GM19025 (cell line): ENCODE measurements around the gene CPTP.
A peak's percentile ranks its signal among the peaks of the same experiment; 100 is the strongest.

Source experiments
- ATAC-seq: cut with Tn5 transposase; IDR thresholded peaks from one replicate; pipeline ENCODE4 v1.9.1; 2021; ENCODE audit warnings: mild to moderate bottlenecking, low read depth, moderate library complexity; ENCODE audit not compliant: unreplicated experiment

Gene CPTP

DNA sequence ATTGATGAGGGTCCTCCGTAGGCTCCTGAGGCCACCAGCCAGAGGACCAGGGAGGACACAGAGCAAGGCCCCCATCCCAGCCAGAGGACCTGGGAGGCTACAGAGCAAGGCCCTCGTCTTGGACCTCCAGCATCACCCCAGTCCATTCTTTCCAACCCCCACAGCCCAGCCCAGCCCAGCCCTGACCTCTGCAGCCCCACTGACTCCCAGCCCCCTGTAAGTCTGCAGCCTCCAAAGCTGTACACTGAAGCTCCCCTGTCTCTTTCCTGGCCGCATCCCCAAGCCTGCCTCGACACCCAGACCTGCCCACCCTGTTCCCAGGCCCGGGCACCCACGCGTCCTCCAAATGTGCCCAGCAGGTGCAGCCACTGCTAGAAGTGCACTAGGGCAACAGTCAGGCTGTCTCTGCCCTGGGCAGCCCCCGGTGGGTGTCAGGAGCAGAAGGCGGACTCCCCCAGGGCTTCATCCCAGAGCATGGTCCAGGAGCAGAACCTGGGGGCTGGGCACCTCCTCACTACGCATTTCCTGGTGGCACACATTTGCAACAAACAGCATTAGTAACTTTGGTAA is 22.5 kb downstream of the CPTP start:
- no peak for ATAC-seq

DNA sequence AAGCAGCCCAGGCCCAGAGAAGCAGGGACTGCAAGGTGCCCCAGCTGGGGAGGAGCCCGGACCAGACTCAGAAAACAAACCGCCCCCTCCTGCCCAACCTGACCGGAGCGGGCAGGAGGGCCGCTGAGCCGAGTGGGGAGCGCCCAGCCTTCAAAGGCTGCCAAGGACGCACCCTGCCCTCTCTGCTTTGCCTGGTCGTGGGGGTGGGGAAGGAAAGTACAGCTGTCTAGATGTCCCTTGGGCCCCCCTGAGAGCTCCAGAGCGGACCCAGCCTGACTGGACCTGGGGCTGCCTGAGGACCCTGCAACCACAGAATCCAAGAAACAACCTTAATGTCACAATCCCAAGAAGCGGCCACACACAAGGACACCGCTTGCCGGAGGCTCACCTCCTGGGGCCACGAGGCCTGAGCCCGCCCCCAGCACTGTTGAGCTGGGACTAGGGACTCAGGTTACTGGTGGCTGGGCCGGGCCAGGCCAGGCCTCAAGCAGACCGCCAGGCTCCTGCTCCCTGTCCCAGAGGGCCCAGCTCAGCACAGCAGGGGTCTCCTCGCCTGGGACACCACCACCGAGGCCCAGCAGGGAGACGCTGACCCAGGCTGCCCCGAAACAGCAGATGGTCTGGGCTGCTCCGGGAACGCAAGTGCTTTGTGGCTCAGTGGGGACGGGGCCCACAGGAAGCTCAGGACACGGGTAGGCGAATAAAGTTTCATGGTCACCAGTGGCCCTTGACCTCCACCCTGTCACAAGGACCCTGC is 23.2 kb downstream of the CPTP start:
- ATAC-seq = no peak

DNA sequence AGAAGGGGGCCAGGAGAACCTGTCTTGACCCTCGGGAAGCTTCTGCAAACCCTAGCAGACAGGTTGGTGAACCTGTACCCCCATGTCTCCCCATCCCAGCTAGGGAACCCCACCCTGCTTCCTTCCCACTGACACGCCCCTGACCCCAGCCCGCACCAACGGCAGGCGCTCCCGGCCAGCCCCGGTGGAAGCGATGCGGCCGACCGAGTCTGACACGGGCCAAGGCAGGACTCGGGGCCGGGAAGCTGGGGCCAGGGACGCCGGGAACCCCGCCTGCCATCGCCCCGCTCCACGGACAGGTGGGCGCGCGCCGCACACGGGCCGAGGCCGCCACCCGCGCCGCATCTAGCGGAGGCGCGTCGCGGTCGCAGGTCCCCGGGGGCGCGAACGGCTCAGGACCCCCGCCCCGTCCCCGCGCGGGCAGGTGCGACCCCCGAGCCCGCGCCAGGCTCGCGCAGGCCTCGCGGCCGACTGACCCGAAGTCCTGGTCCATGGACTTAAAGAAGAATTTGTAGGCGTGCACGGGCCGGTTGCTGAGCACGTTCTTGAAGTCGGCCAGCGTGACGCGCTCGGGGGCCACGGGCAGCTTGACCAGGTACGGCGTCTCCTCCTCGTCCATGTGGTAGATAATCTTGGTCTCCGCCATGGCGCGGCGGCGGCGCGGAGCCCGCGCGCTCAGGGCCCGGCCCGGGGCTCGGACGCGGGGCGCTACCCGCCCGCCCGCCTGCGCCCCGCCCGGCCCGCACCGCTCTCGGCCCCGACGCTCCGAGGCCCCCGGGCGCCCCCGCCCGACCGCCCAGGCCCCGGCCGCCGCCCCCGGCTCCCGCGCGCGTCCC is 24.0 kb downstream of the CPTP start:
- ATAC-seq = peak; percentile 21

DNA sequence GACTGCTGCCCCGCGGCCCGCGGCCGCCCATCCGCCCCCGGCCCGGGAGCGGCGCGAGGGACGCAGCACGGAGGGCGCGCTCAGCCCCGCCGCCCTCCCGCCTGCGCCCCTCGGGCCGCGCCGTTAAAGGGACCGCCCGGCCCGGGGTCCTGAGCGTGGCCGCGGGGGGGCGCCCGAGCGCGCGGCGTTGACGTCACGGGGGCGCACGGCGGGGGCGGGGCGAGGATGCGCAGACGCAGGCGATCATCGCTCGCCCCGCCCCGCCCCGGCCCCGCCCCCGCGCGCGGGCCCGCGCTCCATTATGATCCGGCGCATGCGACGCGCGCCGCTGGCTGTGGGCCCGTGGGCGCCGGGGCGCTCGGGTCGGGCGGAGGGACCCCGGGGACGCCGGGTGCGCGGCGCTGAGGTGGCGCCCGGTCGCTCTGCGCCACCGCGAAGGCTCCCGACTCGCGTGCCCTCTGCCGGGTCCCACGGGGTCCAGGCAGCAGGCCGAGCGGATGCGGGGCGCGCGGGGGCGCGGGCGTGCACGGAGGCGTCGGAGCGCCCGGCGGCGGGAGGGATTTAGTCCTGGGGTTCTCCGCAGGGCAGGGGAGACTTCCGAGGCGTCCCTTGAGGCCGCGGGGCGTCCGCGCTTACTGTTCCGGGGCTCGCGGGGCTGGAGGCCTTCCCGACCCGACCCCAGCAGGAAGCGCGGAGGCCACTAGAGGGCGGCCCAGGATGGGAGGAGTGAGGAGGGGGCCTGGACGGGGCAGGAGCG is 24.8 kb downstream of the CPTP start, which contains the start of gene DVL1:
DVL1 (minus strand) TSS at position 163 of the 757 bp plus-strand sequence. CDS start 353 bp downstream, outside the sequence.
- ATAC-seq = peak; percentile 65

DNA sequence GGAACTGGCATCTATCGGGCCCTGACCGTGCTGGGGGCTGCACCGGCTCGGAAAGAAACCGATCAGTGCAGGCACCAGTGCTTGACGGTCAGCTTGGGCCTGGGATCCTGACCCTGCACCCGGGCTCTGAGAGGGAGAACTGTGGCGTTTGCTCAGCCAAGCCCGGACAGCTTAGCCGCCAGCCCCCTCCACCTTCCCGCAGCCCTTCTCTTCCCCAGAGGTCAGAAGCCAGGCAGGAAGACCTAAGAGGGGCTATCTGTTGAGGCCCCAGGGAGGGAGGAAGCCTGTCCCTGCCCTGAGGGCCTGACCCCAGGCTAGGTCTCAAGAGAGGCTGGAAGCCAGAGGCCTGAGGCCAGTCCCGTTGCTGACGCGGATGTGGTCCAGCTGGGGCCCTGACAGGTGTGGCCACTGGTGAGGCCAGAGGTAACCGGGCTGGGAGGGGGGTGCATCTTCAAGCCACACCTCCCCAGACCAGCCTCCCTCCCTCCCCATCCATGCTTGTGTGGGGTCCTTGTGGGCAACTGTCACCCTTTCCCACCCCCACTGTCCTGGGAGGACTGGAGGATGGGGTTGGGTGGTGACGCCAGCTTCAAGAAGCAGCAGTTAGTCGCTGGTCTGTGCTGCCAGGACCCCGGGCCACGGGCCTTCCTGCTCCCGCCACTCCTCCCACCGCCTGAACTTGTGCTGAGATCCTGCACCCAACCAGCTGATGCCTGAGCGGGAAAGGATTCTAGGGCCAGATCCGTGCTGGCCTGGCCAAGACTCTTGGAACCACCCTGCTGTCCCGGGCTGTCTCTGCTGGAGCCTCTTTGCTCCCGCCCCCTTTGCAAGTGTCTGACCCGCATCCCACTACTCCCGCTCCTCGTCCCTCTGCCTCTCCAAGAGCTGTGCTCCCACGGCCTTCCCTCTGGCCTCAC is 27.2 kb downstream of the CPTP start:
- no peak for ATAC-seq

DNA sequence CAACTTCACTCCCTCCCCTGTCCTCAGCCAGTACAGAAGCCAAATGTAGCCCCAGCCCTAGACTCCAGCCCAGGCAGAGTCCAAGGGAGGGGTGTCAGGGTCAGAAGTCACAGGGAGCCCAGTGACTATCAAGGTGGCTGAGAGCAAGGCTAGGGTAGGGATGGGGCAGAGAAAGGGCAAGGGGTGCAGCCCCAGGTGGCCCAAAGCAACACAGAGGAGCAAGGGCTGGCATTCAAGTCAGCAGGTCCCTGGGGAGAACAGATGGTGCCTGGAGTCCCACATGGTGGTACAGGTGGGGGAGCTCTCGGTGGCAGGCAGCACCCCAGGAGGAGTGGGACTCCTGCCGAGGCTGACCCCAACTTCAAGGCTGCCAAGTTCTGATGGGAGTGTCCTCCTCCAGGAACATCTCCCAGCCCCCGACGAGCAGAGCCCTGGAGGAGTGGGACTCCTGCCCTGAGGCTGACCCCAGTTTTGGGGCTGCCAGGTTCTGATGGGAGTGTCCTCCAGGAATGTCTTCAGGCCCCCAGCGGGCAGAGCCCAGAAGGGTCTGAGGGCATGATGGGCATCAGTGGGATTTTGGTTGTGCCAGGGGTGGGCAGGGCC is 28.3 kb downstream of the CPTP start:
- no peak for ATAC-seq

DNA sequence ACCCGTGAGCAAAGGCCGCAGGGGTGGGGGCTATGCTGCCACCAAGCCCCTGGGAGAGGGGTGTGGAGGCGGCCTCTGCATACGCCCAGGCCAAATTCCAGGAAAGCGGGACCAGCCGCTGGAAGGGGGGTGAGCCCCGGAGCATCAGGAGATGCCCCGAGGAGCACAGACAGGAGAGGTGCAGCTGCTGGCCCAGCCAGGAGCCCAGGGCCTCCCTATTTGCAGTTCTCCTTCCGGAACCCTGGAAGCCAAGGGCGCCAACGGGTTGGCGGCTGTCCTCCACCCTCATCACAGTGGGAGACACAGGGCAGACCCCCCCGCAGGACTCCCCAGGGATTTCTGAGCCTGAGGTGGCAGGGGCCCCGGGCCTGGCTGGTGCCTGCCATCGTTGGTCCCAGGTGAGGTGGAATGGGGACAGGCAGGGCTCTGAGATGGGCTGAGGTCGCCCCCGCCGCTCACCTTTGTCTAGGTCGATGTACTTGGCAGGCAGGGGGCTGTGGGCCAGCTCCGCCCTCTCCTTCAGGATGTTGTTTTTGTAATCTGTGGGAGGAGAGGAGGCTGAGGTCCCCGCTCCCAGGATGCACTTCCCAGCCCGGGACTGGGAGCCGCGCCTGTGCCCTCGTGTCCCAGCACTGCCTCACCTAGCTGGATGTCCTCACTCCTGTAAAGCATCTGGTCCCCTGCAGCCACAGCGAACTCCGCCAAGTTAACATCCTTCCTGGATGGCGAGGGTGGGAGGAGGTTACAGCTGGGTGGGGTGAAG is 29.0 kb downstream of the CPTP start:
- no peak for ATAC-seq

DNA sequence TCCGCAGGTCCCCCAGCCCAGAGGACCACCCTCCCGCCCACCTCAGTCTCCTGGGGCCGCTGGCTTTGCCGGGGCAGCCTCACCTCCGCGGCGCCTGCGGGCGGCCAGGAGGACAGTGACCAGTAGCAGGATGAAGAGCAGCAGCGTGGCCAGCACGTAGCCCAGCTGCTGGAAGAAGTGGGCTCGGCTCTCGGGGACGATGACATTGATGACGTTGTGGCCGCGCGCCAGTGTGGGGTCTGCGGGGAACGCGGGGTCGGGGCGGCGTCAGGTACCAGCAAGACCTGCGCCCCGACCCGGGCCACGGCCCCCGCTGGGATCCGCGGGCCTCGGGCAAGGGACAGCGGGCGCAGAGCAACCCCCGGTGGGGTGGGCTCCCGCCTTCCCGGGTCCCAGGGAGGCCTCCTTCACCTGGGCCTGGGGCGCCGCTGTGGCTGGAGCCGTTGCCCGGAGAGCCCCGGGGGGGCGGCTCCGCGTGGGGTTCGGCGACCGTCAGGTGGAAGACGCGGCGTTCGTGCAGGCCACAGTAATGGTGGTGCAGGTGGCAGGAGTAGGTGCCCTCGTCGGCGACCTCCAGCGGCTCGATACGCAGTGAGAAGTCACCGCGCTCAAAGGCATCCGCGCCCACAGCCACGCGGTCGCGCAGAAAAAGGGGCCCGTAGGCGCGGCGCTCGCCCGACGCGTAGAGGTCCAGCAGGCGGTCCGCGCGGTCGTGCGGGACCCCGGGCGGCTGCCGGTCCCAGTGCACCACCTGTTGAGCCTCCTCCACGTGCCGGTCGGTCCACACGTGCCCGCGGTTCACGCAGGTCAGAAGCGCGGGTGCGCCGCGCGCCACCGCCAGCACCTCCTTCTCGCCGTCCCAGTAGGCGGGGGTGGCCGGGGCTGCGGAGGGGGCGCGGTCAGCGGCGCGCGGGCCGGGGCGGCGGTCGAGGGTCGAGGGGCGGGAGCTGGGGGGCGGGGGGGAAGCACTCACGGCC is 30.0 kb downstream of the CPTP start:
- ATAC-seq = no peak

DNA sequence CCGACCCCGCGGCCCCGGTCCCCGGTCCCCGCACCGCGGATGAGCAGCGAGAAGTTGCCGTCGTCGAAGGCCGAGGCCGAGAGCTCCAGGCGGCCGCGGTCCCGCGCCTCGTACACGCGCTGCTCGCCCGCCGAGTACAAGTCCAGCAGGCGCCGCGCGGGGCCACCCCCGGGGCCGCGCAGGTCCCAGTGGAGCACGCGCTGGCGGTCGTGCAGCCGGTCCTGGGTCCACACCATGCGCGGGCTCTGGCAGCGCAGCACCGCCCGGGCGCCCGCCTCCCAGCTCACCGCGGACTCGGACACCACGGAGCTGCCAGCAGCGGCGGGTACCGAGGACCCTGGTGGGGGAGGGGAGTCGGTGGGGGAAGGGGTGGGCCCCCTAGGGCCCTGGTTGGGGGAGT is 30.8 kb downstream of the CPTP start:
- ATAC-seq = no peak

DNA sequence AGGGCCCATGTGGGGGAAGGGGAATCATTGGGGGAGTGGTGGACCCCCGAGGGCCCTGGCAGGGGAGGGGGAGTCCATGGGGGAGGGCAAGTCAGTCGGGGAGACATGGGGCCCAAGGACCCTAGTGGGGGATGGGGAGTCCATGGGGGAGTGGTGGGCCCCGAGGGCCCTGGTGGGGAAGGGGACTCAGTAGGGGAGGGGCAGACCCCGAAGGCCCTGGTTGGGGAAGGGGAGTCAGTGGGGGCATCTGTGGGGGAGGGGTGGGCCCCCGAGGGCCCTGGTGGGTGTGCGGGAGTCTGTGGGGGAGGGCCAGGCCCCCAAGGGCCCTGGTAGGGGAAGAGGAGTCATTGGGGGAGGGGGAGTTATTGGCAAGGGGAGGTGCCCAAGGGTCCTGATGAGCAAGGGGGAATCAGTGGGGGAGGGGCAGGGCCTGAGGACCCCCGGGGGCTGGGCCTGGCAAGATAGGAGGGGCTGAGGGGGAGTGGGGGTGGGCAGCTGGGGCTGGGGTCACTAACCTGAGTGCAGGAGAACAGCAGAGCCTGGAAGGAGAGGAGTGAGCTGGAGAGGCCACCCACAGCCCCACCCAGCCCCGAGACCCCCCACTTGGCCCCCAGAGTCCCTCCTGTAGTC is 31.7 kb downstream of the CPTP start:
- ATAC-seq = no peak

DNA sequence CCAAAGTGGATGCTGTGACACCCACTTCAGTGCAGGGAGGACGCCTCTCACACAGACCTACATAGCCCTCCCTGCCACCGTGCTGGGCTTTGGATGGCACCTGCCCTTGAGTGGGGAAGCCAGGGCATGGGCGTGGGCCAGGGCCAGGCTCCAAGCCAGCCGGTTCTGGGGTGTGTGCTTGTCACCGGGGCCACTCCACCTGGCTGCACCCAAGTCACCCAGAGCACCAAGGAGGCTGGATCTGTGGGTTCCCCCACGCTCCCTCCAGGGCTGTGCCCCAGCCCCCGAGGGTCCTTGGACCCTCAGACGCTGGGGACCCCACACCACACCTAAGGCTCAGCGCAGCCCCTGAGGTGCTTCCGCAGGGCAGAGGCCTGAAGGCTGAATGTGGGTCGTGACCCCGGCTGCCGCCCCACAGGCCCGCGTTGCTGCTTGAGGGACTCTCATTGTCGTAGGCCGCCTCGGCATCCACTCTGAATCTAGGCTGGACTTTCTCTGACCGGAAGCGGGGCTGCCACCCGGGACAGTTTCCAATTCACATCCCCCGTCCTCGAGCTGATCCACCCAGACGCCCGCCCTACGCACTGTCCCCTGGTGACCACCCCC is 32.3 kb downstream of the CPTP start:
- no peak for ATAC-seq

DNA sequence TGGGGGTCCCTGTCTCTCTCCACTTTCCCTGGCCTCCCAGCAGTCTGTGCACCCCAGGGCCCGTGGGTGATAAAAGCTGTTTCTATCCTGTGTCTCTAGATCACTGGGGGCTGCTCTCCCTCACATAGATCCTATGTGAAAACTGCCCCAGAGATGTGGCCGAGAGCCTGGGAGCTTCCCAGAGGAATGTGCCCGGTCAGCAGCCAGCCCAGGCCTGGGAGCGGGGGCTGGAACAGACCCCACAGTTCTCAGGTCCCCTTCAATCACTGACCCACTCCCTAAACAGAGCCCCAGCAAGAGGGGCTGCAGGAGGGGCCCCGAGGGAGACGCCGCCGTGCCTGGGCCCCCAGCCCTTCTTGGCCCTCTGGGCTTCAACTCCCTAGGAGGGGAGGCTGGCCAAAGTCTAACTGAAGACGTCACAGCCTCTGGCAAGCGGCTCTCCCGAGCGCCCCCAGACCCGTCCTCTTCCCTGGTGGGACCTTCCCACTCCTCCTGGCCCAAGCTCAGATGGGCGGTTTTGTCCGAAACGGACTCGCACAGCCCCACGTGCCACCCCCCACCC is 33.4 kb downstream of the CPTP start:
- no peak for ATAC-seq

DNA sequence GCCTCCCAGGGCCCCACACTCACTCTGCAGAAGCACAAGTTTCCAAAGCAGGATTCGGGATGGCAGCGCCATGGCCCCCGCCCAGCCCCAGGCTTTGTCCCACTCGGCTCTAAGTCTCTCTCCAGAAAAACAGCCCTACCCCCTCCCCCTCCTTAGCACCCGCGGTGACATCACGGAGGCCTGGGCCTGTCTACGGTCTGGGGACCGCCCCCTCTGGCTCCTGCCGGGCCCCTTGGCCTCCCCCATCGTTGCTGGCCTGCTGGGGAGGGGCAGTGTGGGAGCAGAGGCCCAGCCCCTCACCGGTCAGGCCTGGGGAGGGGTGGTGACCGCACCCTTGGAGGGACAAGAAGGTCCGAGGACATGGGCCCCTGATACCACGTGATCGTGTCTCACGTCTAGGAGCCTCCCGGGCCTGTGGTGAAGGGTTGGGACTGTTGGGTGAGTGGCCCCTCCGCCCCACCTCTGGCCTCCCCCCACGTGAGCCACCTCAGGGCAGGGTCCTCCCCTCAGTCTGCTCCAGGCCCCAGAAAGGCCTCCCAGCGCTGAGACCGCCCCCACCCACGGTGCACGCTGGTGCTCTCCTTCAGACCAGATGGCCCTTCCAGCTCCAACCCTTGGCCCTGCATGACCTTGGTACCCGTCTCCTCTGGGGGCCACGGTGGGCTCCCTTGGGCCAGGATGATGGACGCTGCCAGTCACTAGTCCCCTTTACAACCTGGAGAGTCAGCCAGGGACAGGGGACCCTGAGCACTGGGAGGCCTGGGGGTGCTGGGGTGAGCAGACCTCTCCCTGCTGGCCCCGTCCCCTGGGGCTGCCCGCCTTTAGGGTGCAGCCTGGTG is 34.0 kb downstream of the CPTP start, which contains the start of gene MXRA8:
MXRA8 (minus strand) TSS at position 123 of the 839 bp plus-strand sequence; CDS start at position 72, 51 bp downstream.
- ATAC-seq = no peak

DNA sequence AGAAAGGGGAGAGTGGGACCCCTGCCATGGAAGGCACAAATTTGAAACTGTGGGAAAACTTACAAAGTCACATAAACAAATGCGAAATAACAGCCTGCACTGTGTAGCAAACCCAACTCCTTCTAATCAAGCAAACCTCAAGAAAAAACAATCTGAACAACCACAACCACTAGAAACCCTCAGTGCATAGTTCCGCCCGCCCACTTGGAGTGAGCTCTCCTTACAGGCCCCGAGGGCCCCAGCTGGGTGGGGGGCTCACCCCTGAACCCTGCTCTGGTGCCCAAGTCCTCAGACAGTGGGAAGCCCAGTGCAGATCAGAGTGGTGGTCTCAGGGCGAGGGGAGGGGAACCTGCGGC is 34.7 kb downstream of the CPTP start:
- no peak for ATAC-seq
